Hair follicular keratinocyte (primary cell): ENCODE data around the gene TCP11. TPM values are rescaled to one million over a fixed set of nuclear protein-coding genes. Genes with fewer than 3 reads are reported as not detected.

Source experiments
- total RNA-seq: library from RNA; depleted of rRNA; stranded (reverse); fragments of >200 nt; gene quantifications from 2 replicates; pipeline ENCODE4 v1.2.3, GENCODE V29; 2015

The TCP11 gene
- not detected in 2 replicates for total RNA-seq

DNA sequence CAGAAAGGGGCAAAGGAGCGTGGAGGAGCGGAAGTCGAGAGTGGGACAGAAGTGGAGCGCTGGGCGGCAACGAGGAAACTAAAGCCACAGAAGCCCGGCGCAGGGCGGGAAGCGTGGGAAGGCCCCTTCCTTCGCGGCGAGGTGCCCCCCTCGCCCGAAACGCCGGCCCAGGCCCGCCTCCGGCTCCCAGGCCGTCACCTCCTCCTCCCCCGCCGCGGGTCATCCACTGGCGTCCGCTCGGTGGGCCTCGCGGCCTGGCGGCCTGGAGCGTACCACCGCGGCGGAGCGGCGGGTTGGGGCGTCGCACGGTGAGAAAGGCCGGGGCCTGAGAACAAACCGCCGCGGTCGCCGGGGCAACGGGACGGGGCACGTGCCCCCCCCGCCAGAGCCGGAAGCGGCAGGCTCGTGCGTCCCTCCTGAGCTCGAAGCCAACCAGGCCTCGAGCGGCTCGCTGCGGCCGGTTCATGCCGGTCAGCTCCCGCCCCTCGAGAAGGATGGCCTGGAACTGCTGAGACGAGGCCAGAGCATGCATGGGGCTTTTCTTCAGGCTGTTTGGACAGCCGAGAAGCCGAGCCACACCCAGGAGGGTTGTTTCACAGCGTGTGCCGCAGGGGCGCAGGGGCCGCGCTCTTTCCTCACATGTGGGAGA lies at the start of gene TCP11:
TSS of gene TCP11 (minus strand) at position 333 of the 649 bp plus-strand sequence. CDS start 469 bp downstream, outside the sequence.

Other genes with a start within 250 kb of the TCP11 start
- gene SCUBE3, start 72.6 kb upstream of the TCP11 start, total RNA-seq: not detected in 2 replicates
- gene ZNF76, start 118.4 kb upstream of the TCP11 start, total RNA-seq: 9.2 and 10.5 TPM in 2 replicates
- gene DEF6, start 156.5 kb upstream of the TCP11 start, total RNA-seq: 41.9 and 52.8 TPM in 2 replicates
- gene PPARD, start 201.2 kb upstream of the TCP11 start, total RNA-seq: 21.5 and 41.1 TPM in 2 replicates